Stomach (tissue), 9 donors: ENCODE results near the gene C5orf58. TPM values are rescaled to one million over a fixed set of nuclear protein-coding genes. Genes with fewer than 3 reads are reported as not detected.

Experiments
- DNase-seq, 2 donors: peaks; one replicate each; pipeline versions ENCODE4 v3.0.0 to v3.0.0-alpha.2; 2013 to 2019
- H3K27ac ChIP-seq, 5 donors: fragments of 200-600 bp in 4 of 5; sonication (generic) in 4 of 5; one replicate each; pipeline ENCODE4 v1.5.1; 2013 to 2019; ENCODE audit warnings: mild to moderate bottlenecking in 1 of 5, moderate library complexity in 1 of 5
- H3K27me3 ChIP-seq, 3 donors: fragments of 200-600 bp; sonication (generic); one replicate each; pipeline ENCODE4 v1.5.1; 2017 to 2019; ENCODE audit warnings: mixed run types in 1 of 3
- H3K36me3 ChIP-seq, 4 donors: fragments of 200-600 bp; sonication (generic); 1 replicate in 3 of 4; 2 replicates in 1 of 4; pipeline ENCODE4 v1.5.1; 2016 to 2019
- H3K4me1 ChIP-seq, 4 donors: fragments of 200-600 bp; sonication (generic); one replicate each; pipeline ENCODE4 v1.5.1; 2016 to 2019
- H3K4me3 ChIP-seq, 4 donors: fragments of 200-600 bp; sonication (generic) in 3 of 4; one replicate each; pipeline ENCODE4 v1.5.1; 2016 to 2019; ENCODE audit warnings: mild to moderate bottlenecking in 1 of 4
- H3K9me3 ChIP-seq, 4 donors: fragments of 200-600 bp; sonication (generic); one replicate each; pipeline ENCODE4 v1.5.1; 2016 to 2019
- EP300 ChIP-seq: sonication (generic); formaldehyde crosslinking; IDR thresholded peaks from one replicate; pipeline ENCODE4 v1.6.1; 2017; ENCODE audit warnings: antibody characterized with exemption
- POLR2A ChIP-seq, 4 donors: fragments of 450-650 bp; IDR thresholded peaks; one replicate each; pipeline ENCODE4 v1.6.1; 2016; ENCODE audit warnings: antibody characterized with exemption in 4 of 4, control low read depth in 2 of 4, mild to moderate bottlenecking in 1 of 4, moderate library complexity in 1 of 4
- POLR2AphosphoS5 ChIP-seq, 3 donors: sonication (generic); formaldehyde crosslinking; IDR thresholded peaks; one replicate each; pipeline ENCODE4 v1.6.1; 2016; ENCODE audit warnings: antibody characterized with exemption in 3 of 3
- WGBS, 5 donors: extraction: QIAGEN DNeasy Blood & Tissue Kit in 3 of 5; methylation state at CpG; one replicate each; pipeline versions ENCODE4 v1.1.5 to v1.1.7; 2013 to 2018; 5-methylcytosine and 5-hydroxymethylcytosine counted together
- intact Hi-C: fragments of 100-400 bp; cut with DNase I; formaldehyde crosslinking; loops from one replicate; pipeline ENCODE4 v1.15.1; 2023; ENCODE audit warnings: low total_unique reads
- polyA plus RNA-seq, 3 donors: library from polyadenylated mRNA; stranded (reverse); fragments of 200-250 nt; gene quantifications; one replicate each; pipeline ENCODE4 v1.2.3, GENCODE V29; 2013
- total RNA-seq, 5 donors: library from RNA; depleted of rRNA; stranded (reverse); fragments of >200 nt; gene quantifications; one replicate each; pipeline versions ENCODE4 v1.1.0 to v1.2.3, GENCODE V29; 2014 to 2016
- TF ChIP-seq, protein P1 (sequence below), 7 experiments: fragments of 450-650 bp in 4 of 7; fragments of 200-600 bp in 3 of 7; sonication (generic) in 3 of 7; IDR thresholded peaks; one replicate each; pipeline ENCODE4 v1.5.1; 2016 to 2019; ENCODE audit warnings: antibody characterized with exemption in 7 of 7, control low read depth in 2 of 7, mild to moderate bottlenecking in 1 of 7
- donor health status: healthy with polysubstance abuse.
- donor health status: Bipolar disorder and iron deficiency.
- donor health status: healthy.

Gene C5orf58
- total and polyA plus RNA-seq, 8 donors: 0.43 to 4.6 TPM; not detected in 6

DNA sequence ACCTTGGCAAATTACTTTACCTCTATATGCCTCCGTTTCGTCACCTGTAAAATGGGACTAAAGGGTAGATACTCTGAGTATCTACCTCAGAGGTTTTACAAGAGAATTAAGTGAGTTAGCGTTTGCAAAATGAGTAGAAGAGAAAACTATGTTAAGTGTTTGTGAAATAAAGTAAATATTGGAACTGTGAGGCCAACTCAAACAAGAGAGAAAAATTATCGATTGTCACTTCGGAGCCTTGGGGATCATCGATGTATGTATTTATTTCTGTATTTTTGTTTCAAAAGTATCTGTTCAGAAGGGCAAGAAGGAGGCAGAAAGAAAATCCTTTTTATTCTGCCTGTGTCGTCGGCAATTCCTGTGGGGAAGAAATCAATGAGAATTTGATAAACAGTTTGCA lies 25.8 kb upstream of the C5orf58 start:
- TF ChIP-seq, protein P1, sequence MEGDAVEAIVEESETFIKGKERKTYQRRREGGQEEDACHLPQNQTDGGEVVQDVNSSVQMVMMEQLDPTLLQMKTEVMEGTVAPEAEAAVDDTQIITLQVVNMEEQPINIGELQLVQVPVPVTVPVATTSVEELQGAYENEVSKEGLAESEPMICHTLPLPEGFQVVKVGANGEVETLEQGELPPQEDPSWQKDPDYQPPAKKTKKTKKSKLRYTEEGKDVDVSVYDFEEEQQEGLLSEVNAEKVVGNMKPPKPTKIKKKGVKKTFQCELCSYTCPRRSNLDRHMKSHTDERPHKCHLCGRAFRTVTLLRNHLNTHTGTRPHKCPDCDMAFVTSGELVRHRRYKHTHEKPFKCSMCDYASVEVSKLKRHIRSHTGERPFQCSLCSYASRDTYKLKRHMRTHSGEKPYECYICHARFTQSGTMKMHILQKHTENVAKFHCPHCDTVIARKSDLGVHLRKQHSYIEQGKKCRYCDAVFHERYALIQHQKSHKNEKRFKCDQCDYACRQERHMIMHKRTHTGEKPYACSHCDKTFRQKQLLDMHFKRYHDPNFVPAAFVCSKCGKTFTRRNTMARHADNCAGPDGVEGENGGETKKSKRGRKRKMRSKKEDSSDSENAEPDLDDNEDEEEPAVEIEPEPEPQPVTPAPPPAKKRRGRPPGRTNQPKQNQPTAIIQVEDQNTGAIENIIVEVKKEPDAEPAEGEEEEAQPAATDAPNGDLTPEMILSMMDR (IDR thresholded peaks at IDR 0.05): no peak
- TF ChIP-seq POLR2A (IDR thresholded peaks at IDR 0.05) (no peak), POLR2AphosphoS5 (IDR thresholded peaks at IDR 0.05) (no peak), EP300 (no peak)
- Histone ChIP-seq H3K36me3 (no peaks in the 10 kb centered on the region), H3K27me3 (no peaks in the 10 kb centered on the region), H3K9me3 (no peaks in the 10 kb centered on the region), H3K4me1 (peaks cover 0 to 6% (median 0%) of the 10 kb centered on the region in 4 donors), H3K27ac (no peak overlapping the region), H3K4me3 (no peak overlapping the region)
- 36 to 61% (median 48%) methylated on average over 8 of the region's 8 CpGs for WGBS, 5 donors
- DNase-seq: no peak
- intact Hi-C loops: no loop called here

DNA sequence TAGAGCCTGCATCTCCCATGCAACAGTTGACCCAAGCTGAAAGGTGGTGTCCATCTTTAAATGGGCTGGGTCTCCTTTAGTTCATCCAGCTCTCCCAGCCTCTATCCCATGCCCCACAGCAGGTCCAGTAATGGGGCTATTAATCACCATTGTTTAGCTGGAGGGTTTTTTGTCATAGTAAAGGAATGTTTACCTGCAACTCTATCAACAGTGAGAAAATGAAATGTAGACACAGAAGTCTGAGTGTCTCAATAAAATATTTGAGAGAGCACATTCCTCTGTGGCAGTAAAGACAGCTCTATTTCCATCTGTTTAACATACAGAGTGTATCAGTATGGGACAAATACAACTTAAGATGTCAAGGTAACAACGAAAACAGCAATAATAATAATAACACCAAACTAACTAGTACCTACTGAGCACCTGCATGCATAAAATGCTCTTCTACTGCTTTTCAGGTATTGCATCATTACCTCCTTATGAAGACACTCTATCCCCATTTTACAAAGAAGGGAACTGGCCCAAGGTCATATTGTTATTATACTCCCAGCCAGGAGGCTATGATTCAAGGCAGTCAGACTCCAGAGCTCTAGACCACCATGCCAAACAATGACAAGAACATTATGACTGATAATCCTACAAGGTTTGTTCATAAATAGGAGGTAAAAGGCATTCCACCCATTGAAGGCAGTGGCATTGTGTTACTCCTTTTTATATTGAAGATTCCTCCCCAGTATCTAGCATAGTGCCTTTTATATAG lies 21.0 kb upstream of the C5orf58 start:
- no peaks in the 10 kb centered on the region for H3K9me3 ChIP-seq
- 57 to 88% (median 67%) methylated on average over 1 of the region's 1 CpG for WGBS, 5 donors
- no peaks in the 10 kb centered on the region for H3K27me3 ChIP-seq
- DNase-seq: no peak
- H3K27ac ChIP-seq: no peak overlapping the region
- no peaks in the 10 kb centered on the region for H3K36me3 ChIP-seq
- H3K4me1 ChIP-seq: no peaks in the 10 kb centered on the region
- intact Hi-C loops: no loop called here
- TF ChIP-seq POLR2A (IDR thresholded peaks at IDR 0.05) (no peak), POLR2AphosphoS5 (IDR thresholded peaks at IDR 0.05) (no peak), EP300 (no peak)
- TF ChIP-seq, protein P1 (IDR thresholded peaks at IDR 0.05): no peak
- no peak overlapping the region for H3K4me3 ChIP-seq

DNA sequence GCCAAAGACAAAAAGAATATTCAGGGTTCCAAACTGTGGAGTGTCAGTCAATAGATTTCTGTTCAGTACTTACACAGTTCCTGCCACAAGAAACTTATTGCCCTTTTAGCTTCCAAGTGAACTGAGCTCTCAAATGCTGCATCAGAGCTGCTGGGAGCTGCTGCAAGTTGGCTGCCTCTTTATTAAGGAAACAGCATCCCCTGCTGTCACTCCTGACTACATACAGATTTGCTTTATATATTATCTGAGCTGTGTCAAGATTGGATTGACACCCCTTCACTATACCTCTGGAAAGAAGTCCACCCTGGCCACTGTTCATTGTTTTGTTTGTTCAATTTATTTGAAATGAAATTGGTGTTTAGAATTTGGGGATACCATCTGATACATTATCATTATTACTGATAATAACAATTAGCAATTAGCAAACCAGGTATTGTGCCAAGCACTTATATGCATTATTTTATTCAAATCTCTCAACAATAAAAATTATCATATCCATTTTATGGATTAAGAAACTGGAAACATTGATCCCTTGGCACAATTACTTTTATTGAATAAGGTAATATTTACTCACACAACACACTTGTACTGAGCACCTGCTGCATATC lies 16.4 kb upstream of the C5orf58 start:
- TF ChIP-seq, protein P1 (IDR thresholded peaks at IDR 0.05): peak in 4 of 7 experiments; percentile 8 to 29 (median 22)
- TF ChIP-seq EP300 (no peak), POLR2AphosphoS5 (IDR thresholded peaks at IDR 0.05) (no peak)
- DNase-seq: peak in 1 of 2 donors; percentile 85
- no peak overlapping the region for H3K27ac ChIP-seq
- intact Hi-C loops: no loop called here
- H3K9me3 ChIP-seq: no peaks in the 10 kb centered on the region
- no peaks in the 10 kb centered on the region for H3K36me3 ChIP-seq
- no peaks in the 10 kb centered on the region for H3K4me1 ChIP-seq
- no peak overlapping the region for H3K4me3 ChIP-seq
- H3K27me3 ChIP-seq: no peaks in the 10 kb centered on the region

DNA sequence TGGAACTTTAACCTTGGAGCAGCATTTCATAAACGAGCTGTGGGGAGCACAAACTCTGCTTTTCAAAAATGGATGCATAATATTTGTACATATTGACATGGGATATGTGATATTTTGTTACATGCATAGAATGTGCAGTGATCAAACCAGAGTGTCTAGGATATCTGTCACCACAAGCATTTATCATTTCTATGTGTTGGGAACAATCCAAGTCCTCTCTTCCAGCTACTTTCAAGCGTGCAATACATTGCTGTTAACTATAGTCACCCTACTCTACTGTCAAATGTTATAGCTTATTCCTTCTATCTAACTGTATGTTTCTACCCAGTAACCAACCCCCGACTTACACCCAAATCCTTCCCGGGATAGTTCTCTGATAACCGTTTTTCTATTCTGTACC lies 15.0 kb upstream of the C5orf58 start:
- Histone ChIP-seq H3K4me1 (peaks cover 0 to 1% (median 0%) of the 10 kb centered on the region in 4 donors), H3K27me3 (no peaks in the 10 kb centered on the region), H3K27ac (no peak overlapping the region), H3K4me3 (no peak overlapping the region), H3K36me3 (no peaks in the 10 kb centered on the region), H3K9me3 (no peaks in the 10 kb centered on the region)
- no peak for DNase-seq
- 76 to 88% (median 87%) methylated on average over 5 of the region's 5 CpGs for WGBS, 5 donors
- intact Hi-C loops: no loop called here
- TF ChIP-seq, protein P1 (IDR thresholded peaks at IDR 0.05): no peak
- no peak for TF ChIP-seq EP300
- no peak for TF ChIP-seq POLR2A (IDR thresholded peaks at IDR 0.05)
- no peak for TF ChIP-seq POLR2AphosphoS5 (IDR thresholded peaks at IDR 0.05)
